HEK293 (cell line): Measurements from ENCODE around the gene PGBD4.

Experiments
- HOXC10 ChIP-seq: sonication (generic); formaldehyde crosslinking; IDR thresholded peaks from 2 replicates; pipeline ENCODE4 v1.8.1; 2023; ENCODE audit warnings: mild to moderate bottlenecking, missing genetic modification reagents
- HOXD13 ChIP-seq: sonication (generic); formaldehyde crosslinking; IDR thresholded peaks from 2 replicates; pipeline ENCODE4 v1.8.0; 2022; ENCODE audit warnings: missing genetic modification reagents, borderline replicate concordance
- KLF16 ChIP-seq: fragments of 450-650 bp; formaldehyde crosslinking; IDR thresholded peaks from 2 replicates; pipeline ENCODE4 v1.5.1; 2017; ENCODE audit warnings: missing biosample characterization, missing genetic modification characterization
- KLF9 ChIP-seq: fragments of 450-650 bp; formaldehyde crosslinking; IDR thresholded peaks from 2 replicates; pipeline ENCODE4 v1.5.1; 2016; ENCODE audit warnings: missing biosample characterization, missing genetic modification characterization, low read depth
- RBAK ChIP-seq: fragments of 450-650 bp; formaldehyde crosslinking; IDR thresholded peaks from 2 replicates; pipeline ENCODE4 v1.5.1; 2016; ENCODE audit warnings: missing biosample characterization, missing genetic modification characterization
- REPIN1 ChIP-seq: fragments of 450-650 bp; formaldehyde crosslinking; IDR thresholded peaks from 2 replicates; pipeline ENCODE4 v1.5.1; 2017; ENCODE audit warnings: missing biosample characterization, missing genetic modification characterization, low read depth
- SETDB1 ChIP-seq: IDR thresholded peaks from one replicate; pipeline ENCODE4 v1.6.1; 2017; ENCODE audit warnings: mild to moderate bottlenecking, low read length, moderate library complexity, mixed read lengths; ENCODE audit not compliant: insufficient read length
- SP2 ChIP-seq: fragments of 450-650 bp; formaldehyde crosslinking; IDR thresholded peaks from 2 replicates; pipeline ENCODE4 v1.5.1; 2016; ENCODE audit warnings: missing biosample characterization, missing genetic modification characterization
- YY2 ChIP-seq: fragments of 450-650 bp; formaldehyde crosslinking; IDR thresholded peaks from 2 replicates; pipeline ENCODE4 v1.5.1; 2016; ENCODE audit warnings: missing biosample characterization, missing genetic modification characterization
- ZFHX2 ChIP-seq: fragments of 450-650 bp; formaldehyde crosslinking; conservative IDR thresholded peaks from 2 replicates; pipeline ENCODE4 v1.5.1; 2016; ENCODE audit warnings: missing biosample characterization, missing genetic modification characterization
- ZNF138 ChIP-seq: fragments of 450-650 bp; formaldehyde crosslinking; IDR thresholded peaks from 2 replicates; pipeline ENCODE4 v1.5.1; 2016; ENCODE audit warnings: missing biosample characterization, missing genetic modification characterization, borderline replicate concordance
- ZNF157 ChIP-seq: fragments of 450-650 bp; formaldehyde crosslinking; IDR thresholded peaks from 2 replicates; pipeline ENCODE4 v1.5.1; 2016; ENCODE audit warnings: missing biosample characterization, missing genetic modification characterization
- ZNF184 ChIP-seq: fragments of 450-650 bp; IDR thresholded peaks from 2 replicates; pipeline ENCODE4 v1.5.1; 2018; ENCODE audit warnings: missing biosample characterization, mild to moderate bottlenecking, missing genetic modification characterization
- ZNF211 ChIP-seq: fragments of 450-650 bp; formaldehyde crosslinking; IDR thresholded peaks from 2 replicates; pipeline ENCODE4 v1.5.1; 2016; ENCODE audit warnings: low read depth, missing biosample characterization, missing genetic modification characterization
- ZNF214 ChIP-seq: fragments of 450-650 bp; formaldehyde crosslinking; IDR thresholded peaks from 2 replicates; pipeline ENCODE4 v1.5.1; 2017; ENCODE audit warnings: missing biosample characterization, mild to moderate bottlenecking, missing genetic modification characterization, borderline replicate concordance
- ZNF266 ChIP-seq: fragments of 450-650 bp; formaldehyde crosslinking; IDR thresholded peaks from 2 replicates; pipeline ENCODE4 v1.5.1; 2016; ENCODE audit warnings: missing biosample characterization, missing genetic modification characterization, low read depth
- ZNF350 ChIP-seq: fragments of 450-650 bp; formaldehyde crosslinking; IDR thresholded peaks from 2 replicates; pipeline ENCODE4 v1.5.0; 2017; ENCODE audit warnings: missing biosample characterization, mild to moderate bottlenecking, missing genetic modification characterization
- ZNF416 ChIP-seq: fragments of 450-650 bp; formaldehyde crosslinking; IDR thresholded peaks from 2 replicates; pipeline ENCODE4 v1.5.1; 2016; ENCODE audit warnings: missing biosample characterization, missing genetic modification characterization
- ZNF423 ChIP-seq: fragments of 450-650 bp; formaldehyde crosslinking; IDR thresholded peaks from 2 replicates; pipeline ENCODE4 v1.5.1; 2016; ENCODE audit warnings: missing biosample characterization, missing genetic modification characterization
- ZNF433 ChIP-seq: fragments of 450-650 bp; formaldehyde crosslinking; IDR thresholded peaks from 2 replicates; pipeline ENCODE4 v1.5.1; 2016; ENCODE audit warnings: missing biosample characterization, missing genetic modification characterization, low read depth
- ZNF501 ChIP-seq: fragments of 450-650 bp; formaldehyde crosslinking; IDR thresholded peaks from 2 replicates; pipeline ENCODE4 v1.5.1; 2016; ENCODE audit warnings: missing biosample characterization, missing genetic modification characterization
- ZNF600 ChIP-seq: fragments of 450-650 bp; formaldehyde crosslinking; IDR thresholded peaks from 2 replicates; pipeline ENCODE4 v1.5.1; 2016; ENCODE audit warnings: missing biosample characterization, missing genetic modification characterization
- ZNF621 ChIP-seq: fragments of 450-650 bp; formaldehyde crosslinking; IDR thresholded peaks from 2 replicates; pipeline ENCODE4 v1.5.1; 2017; ENCODE audit warnings: missing biosample characterization, missing genetic modification characterization
- ZNF629 ChIP-seq: fragments of 450-650 bp; formaldehyde crosslinking; IDR thresholded peaks from 2 replicates; pipeline ENCODE4 v1.5.1; 2017; ENCODE audit warnings: missing biosample characterization, missing genetic modification characterization
- ZNF677 ChIP-seq: fragments of 450-650 bp; IDR thresholded peaks from 2 replicates; pipeline ENCODE4 v1.5.0; 2018; ENCODE audit warnings: missing biosample characterization, mild to moderate bottlenecking, missing genetic modification characterization, moderate library complexity
- ZNF777 ChIP-seq: fragments of 450-650 bp; formaldehyde crosslinking; IDR thresholded peaks from 2 replicates; pipeline ENCODE4 v1.5.1; 2017; ENCODE audit warnings: missing biosample characterization, missing genetic modification characterization, borderline replicate concordance
- ZNF837 ChIP-seq: fragments of 450-650 bp; formaldehyde crosslinking; IDR thresholded peaks from 2 replicates; pipeline ENCODE4 v1.5.1; 2016; ENCODE audit warnings: missing biosample characterization, missing genetic modification characterization
- ZSCAN30 ChIP-seq: fragments of 450-650 bp; IDR thresholded peaks from 2 replicates; pipeline ENCODE4 v1.5.1; 2018; ENCODE audit warnings: missing biosample characterization, mild to moderate bottlenecking, missing genetic modification characterization, moderate library complexity
- ZXDB ChIP-seq: fragments of 450-650 bp; formaldehyde crosslinking; IDR thresholded peaks from 2 replicates; pipeline ENCODE4 v1.5.1; 2016; ENCODE audit warnings: missing biosample characterization, missing genetic modification characterization
- TF ChIP-seq, protein P1 (sequence below): fragments of 450-650 bp; formaldehyde crosslinking; IDR thresholded peaks from 2 replicates; pipeline ENCODE4 v1.5.1; 2016; ENCODE audit warnings: missing biosample characterization, missing genetic modification characterization
- TF ChIP-seq, protein P2 (sequence below): sonication (generic); formaldehyde crosslinking; IDR thresholded peaks from 2 replicates; pipeline ENCODE4 v1.8.1; 2022; ENCODE audit warnings: mild to moderate bottlenecking, moderate library complexity, missing genetic modification reagents
- TF ChIP-seq, protein P3 (sequence below): fragments of 450-650 bp; formaldehyde crosslinking; IDR thresholded peaks from 2 replicates; pipeline ENCODE4 v1.5.1; 2016; ENCODE audit warnings: missing biosample characterization, missing genetic modification characterization
- TF ChIP-seq, protein P4 (sequence below): fragments of 450-650 bp; formaldehyde crosslinking; IDR thresholded peaks from 2 replicates; pipeline ENCODE4 v1.5.1; 2016; ENCODE audit warnings: missing biosample characterization, missing genetic modification characterization, borderline replicate concordance
- TF ChIP-seq, protein P5 (sequence below): fragments of 450-650 bp; formaldehyde crosslinking; IDR thresholded peaks from 2 replicates; pipeline ENCODE4 v1.5.1; 2016; ENCODE audit warnings: missing biosample characterization, missing genetic modification characterization

The PGBD4 gene

DNA sequence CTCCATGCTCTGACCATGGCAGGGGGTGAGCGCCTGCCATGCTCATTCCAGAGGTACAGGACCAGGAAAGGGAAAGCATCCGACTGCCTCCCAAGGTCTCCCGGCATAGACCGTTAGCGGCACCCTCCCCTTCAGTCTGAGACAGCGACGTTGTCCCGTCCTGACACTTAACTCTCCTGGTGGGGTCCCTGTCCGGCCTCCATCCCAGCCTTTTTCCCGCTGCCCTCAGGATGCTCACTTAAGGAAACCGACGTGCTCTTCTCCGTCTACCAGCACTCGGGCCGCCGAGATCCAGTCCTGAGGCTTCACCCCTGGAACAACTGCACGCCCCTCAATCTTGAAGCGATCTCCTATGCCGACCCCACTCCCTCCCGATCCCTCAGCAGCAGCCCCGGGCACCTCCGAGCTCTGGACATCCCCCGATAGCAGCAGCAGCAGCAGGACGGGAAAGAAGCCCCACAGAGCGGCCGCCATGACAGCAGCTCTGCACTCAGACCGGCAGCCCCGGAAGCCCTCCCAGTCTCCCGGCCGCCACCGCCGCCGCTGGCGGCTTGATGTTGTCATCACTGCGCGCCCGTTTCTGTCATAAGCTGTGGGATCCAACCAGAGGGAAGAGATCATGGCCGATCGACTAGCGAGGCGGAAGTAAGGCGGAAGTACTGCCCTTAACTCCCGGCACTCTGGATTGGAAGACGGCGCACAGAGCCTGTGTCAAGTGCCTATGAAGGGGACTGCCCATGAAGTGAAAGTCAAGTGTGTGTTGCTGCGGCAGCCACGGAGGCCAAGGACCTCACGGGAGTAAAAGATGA is at the start of gene PGBD4, which contains the start of gene EMC7 (continued):
- TF ChIP-seq, protein P1, sequence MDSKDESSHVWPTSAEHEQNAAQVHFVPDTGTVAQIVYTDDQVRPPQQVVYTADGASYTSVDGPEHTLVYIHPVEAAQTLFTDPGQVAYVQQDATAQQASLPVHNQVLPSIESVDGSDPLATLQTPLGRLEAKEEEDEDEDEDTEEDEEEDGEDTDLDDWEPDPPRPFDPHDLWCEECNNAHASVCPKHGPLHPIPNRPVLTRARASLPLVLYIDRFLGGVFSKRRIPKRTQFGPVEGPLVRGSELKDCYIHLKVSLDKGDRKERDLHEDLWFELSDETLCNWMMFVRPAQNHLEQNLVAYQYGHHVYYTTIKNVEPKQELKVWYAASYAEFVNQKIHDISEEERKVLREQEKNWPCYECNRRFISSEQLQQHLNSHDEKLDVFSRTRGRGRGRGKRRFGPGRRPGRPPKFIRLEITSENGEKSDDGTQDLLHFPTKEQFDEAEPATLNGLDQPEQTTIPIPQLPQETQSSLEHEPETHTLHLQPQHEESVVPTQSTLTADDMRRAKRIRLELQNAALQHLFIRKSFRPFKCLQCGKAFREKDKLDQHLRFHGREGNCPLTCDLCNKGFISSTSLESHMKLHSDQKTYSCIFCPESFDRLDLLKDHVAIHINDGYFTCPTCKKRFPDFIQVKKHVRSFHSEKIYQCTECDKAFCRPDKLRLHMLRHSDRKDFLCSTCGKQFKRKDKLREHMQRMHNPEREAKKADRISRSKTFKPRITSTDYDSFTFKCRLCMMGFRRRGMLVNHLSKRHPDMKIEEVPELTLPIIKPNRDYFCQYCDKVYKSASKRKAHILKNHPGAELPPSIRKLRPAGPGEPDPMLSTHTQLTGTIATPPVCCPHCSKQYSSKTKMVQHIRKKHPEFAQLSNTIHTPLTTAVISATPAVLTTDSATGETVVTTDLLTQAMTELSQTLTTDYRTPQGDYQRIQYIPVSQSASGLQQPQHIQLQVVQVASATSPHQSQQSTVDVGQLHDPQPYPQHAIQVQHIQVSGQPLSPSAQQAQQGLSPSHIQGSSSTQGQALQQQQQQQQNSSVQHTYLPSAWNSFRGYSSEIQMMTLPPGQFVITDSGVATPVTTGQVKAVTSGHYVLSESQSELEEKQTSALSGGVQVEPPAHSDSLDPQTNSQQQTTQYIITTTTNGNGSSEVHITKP (tag by site-specific recombination), result 0 out of 2 replicates have a peak, but pooled peaks have one; percentile 16
- TF ChIP-seq ZNF266 (tag by site-specific recombination), result no peak
- TF ChIP-seq REPIN1 (tag by site-specific recombination), result no peak
- TF ChIP-seq ZNF677 (tag by site-specific recombination), result no peak
- peak; percentile 88 for TF ChIP-seq SP2
- TF ChIP-seq YY2, result peak; percentile 91
- TF ChIP-seq KLF9 (tag by site-specific recombination), result no peak
- TF ChIP-seq ZSCAN30 (tag by site-specific recombination), result no peak
- TF ChIP-seq KLF16, result no peak
- no peak for TF ChIP-seq HOXD13 (CRISPR knock-in tag)
- TF ChIP-seq ZXDB, result peak; percentile 86
- no peak for TF ChIP-seq ZNF621
- no peak for TF ChIP-seq ZNF211
- TF ChIP-seq, protein P2, sequence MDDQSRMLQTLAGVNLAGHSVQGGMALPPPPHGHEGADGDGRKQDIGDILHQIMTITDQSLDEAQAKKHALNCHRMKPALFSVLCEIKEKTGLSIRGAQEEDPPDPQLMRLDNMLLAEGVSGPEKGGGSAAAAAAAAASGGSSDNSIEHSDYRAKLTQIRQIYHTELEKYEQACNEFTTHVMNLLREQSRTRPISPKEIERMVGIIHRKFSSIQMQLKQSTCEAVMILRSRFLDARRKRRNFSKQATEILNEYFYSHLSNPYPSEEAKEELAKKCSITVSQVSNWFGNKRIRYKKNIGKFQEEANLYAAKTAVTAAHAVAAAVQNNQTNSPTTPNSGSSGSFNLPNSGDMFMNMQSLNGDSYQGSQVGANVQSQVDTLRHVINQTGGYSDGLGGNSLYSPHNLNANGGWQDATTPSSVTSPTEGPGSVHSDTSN, result no peak
- TF ChIP-seq ZNF600 (tag by site-specific recombination), result peak; percentile 29; the same call in 1 of the 2 replicates
- TF ChIP-seq ZNF214 (tag by site-specific recombination), result no peak
- TF ChIP-seq ZNF138 (tag by site-specific recombination), result no peak
- TF ChIP-seq, protein P3, sequence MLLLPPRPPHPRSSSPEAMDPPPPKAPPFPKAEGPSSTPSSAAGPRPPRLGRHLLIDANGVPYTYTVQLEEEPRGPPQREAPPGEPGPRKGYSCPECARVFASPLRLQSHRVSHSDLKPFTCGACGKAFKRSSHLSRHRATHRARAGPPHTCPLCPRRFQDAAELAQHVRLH, result 0 out of 2 replicates have a peak, but pooled peaks have one; percentile 14
- no peak for TF ChIP-seq ZFHX2
- TF ChIP-seq ZNF423 (tag by site-specific recombination), result no peak
- no peak for TF ChIP-seq ZNF157 (tag by site-specific recombination)
- no peak for TF ChIP-seq ZNF184 (tag by site-specific recombination)
- TF ChIP-seq, protein P4, sequence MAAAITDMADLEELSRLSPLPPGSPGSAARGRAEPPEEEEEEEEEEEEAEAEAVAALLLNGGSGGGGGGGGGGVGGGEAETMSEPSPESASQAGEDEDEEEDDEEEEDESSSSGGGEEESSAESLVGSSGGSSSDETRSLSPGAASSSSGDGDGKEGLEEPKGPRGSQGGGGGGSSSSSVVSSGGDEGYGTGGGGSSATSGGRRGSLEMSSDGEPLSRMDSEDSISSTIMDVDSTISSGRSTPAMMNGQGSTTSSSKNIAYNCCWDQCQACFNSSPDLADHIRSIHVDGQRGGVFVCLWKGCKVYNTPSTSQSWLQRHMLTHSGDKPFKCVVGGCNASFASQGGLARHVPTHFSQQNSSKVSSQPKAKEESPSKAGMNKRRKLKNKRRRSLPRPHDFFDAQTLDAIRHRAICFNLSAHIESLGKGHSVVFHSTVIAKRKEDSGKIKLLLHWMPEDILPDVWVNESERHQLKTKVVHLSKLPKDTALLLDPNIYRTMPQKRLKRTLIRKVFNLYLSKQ (tag by site-specific recombination), result no peak
- TF ChIP-seq RBAK (tag by site-specific recombination), result no peak
- no peak for TF ChIP-seq SETDB1
- TF ChIP-seq ZNF501, result peak; percentile 61
- TF ChIP-seq ZNF629 (tag by site-specific recombination), result peak; percentile 95
- TF ChIP-seq HOXC10 (CRISPR knock-in tag), result no peak
- TF ChIP-seq, protein P5, sequence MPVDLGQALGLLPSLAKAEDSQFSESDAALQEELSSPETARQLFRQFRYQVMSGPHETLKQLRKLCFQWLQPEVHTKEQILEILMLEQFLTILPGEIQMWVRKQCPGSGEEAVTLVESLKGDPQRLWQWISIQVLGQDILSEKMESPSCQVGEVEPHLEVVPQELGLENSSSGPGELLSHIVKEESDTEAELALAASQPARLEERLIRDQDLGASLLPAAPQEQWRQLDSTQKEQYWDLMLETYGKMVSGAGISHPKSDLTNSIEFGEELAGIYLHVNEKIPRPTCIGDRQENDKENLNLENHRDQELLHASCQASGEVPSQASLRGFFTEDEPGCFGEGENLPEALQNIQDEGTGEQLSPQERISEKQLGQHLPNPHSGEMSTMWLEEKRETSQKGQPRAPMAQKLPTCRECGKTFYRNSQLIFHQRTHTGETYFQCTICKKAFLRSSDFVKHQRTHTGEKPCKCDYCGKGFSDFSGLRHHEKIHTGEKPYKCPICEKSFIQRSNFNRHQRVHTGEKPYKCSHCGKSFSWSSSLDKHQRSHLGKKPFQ, result no peak
- TF ChIP-seq ZNF350 (tag by site-specific recombination), result no peak
- TF ChIP-seq ZNF416 (tag by site-specific recombination), result no peak
- no peak for TF ChIP-seq ZNF433 (tag by site-specific recombination)
- no peak for TF ChIP-seq ZNF837
- TF ChIP-seq ZNF777, result no peak; the same call in 1 of the 2 replicates
